PC-3 (cell line): ENCODE data around the gene TBC1D3I. TPM values are rescaled to one million over a fixed set of nuclear protein-coding genes. Genes with fewer than 3 reads are reported as not detected.
"Not testable (repeated sequence)": the region's sequence is repeated elsewhere in the genome, so short reads cannot be mapped to it uniquely, and the experiment has no call there.

Source experiments
- ATAC-seq: fragments of 200-7000 bp; cut with Tn5 transposase; 2 replicates; pipeline ENCODE4 v1.9.1; 2020; ENCODE audit warnings: mild to moderate bottlenecking, moderate library complexity
- Bru-seq: library from RNA; stranded (reverse); fragments of 400-500 nt; gene quantifications from one replicate; lab custom pipeline; 2021; lab: Mats Ljungman, UMichigan
- BruChase-seq, 2 experiments: library from RNA; stranded (reverse); fragments of 400-500 nt; gene quantifications; one replicate each; lab custom pipeline; 2021; lab: Mats Ljungman, UMichigan
- BruUV-seq: library from RNA; stranded (reverse); fragments of 400-500 nt; replicated peaks from 2 replicates; lab custom pipeline; 2021; lab: Mats Ljungman, UMichigan
- CTCF ChIA-PET: fragments of 300-600 bp; sonication (Branson Sonifier 250); formaldehyde crosslinking; loops from one replicate; lab custom pipeline; 2022; ENCODE audit warnings: antibody characterized with exemption; lab: Charles Lee
- POLR2A ChIA-PET: fragments of 300-600 bp; sonication (Branson Sonifier 250); formaldehyde crosslinking; loops from one replicate; lab custom pipeline; 2022; ENCODE audit warnings: antibody characterized with exemption; ENCODE audit not compliant: unreplicated experiment; lab: Charles Lee
- DNase-seq: peaks from one replicate; pipeline ENCODE4 v3.0.0-alpha.2; 2015
- H2AFZ ChIP-seq: fragments of 300-600 bp; sonication (generic); 2 replicates; pipeline ENCODE4 v1.6.0; 2016; ENCODE audit warnings: antibody characterized with exemption, low read length
- H3F3A ChIP-seq: fragments of 300-600 bp; sonication (generic); one replicate; pipeline ENCODE4 v1.6.0; 2017; ENCODE audit warnings: antibody characterized with exemption, low read length, control low read depth, mild to moderate bottlenecking; ENCODE audit not compliant: unreplicated experiment
- H3K27ac ChIP-seq: fragments of 300-600 bp; sonication (generic); 2 replicates; pipeline ENCODE4 v1.5.1; 2016; ENCODE audit warnings: mild to moderate bottlenecking, low read length
- H3K27me3 ChIP-seq: fragments of 300-600 bp; sonication (generic); 2 replicates; pipeline ENCODE4 v1.6.1; 2016; ENCODE audit warnings: low read length, mixed read lengths
- H3K36me3 ChIP-seq: fragments of 300-600 bp; sonication (generic); 2 replicates; pipeline ENCODE4 v1.6.1; 2016; ENCODE audit warnings: low read depth, mixed run types, low read length, mixed read lengths
- H3K4me1 ChIP-seq: fragments of 300-600 bp; sonication (generic); 2 replicates; pipeline ENCODE4 v1.5.1; 2016; ENCODE audit warnings: low read length; ENCODE audit not compliant: insufficient read depth
- H3K4me2 ChIP-seq: fragments of 300-600 bp; sonication (generic); 2 replicates; pipeline ENCODE4 v1.6.0; 2016; ENCODE audit warnings: low read length
- H3K4me3 ChIP-seq: fragments of 300-600 bp; sonication (generic); 2 replicates; pipeline ENCODE4 v1.5.1; 2016; ENCODE audit warnings: mild to moderate bottlenecking, low read length, mixed read lengths
- H3K79me2 ChIP-seq: fragments of 300-600 bp; sonication (generic); 2 replicates; pipeline ENCODE4 v1.6.1; 2017; ENCODE audit warnings: low read length, mixed read lengths
- H3K9ac ChIP-seq: fragments of 300-600 bp; sonication (generic); 2 replicates; pipeline ENCODE4 v1.6.0; 2016; ENCODE audit warnings: mild to moderate bottlenecking, low read length
- H3K9me2 ChIP-seq: fragments of 300-600 bp; sonication (generic); replicated peaks from 2 replicates; pipeline ENCODE4 v1.6.1; 2016; ENCODE audit warnings: mixed run types, low read length, mixed read lengths
- H3K9me3 ChIP-seq: fragments of 300-600 bp; sonication (generic); 2 replicates; pipeline ENCODE4 v1.6.1; 2016; ENCODE audit warnings: low read length, mixed read lengths
- H4K20me1 ChIP-seq: fragments of 300-600 bp; sonication (generic); 2 replicates; pipeline ENCODE4 v1.6.1; 2016; ENCODE audit warnings: low read length, mixed read lengths
- intact Hi-C: fragments of 100-400 bp; cut with micrococcal nuclease; formaldehyde crosslinking; loops from 2 replicates; pipeline ENCODE4 v1.9.0; 2023
- long read RNA-seq: library from polyadenylated mRNA; unstranded; transcript quantifications from one replicate; pipeline ENCODE4 v2.0.0, GENCODE V29; 2021; ENCODE audit not compliant: unreplicated experiment
- total RNA-seq: library from RNA; depleted of rRNA; stranded (reverse); fragments of >200 nt; gene quantifications from 2 replicates; pipeline ENCODE4 v1.2.3, GENCODE V29; 2014; rRNA removed

TBC1D3I gene
- total RNA-seq (0.07 TPM in 1 of 2 replicates, not detected in the other), Bru-seq, nascent RNA (not detected), BruChase-seq, experiment 1, labeled RNA remaining after a 6-hour chase (percentile 21 among the genes with signal in this experiment), BruChase-seq, experiment 2, labeled RNA remaining after a 2-hour chase (percentile 7 among the genes with signal in this experiment)
- long read RNA-seq: 0 reads

DNA sequence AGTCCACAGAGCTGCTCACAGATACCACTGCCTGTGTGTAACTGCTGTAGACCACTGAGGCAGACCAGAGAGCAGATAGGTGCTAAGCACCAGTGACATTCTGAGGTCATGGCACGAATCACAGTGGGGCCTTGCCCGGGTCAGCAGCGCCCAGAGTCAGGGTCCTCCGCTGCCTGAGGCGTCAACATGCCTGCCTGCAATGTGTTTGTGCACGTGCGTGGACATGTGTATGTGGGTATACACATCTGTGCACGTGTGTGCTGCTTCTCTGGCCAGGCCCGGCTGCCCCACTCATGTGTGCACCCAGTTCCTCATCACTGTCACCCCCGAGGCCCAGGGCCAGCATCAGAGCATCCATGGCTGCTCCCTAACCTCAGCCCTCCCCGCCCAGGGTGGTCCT is at the start of gene TBC1D3I:
Gene TBC1D3I (minus strand): TSS at position 101 of the 400 bp plus-strand sequence. CDS start 1,585 bp downstream, outside the sequence.
- POLR2A ChIA-PET, H3K27me3 ChIP-seq, ATAC-seq, CTCF ChIA-PET, H3K4me1 ChIP-seq, BruUV-seq, H3K9ac ChIP-seq, DNase-seq, H3K4me3 ChIP-seq, H3K36me3 ChIP-seq, H3K27ac ChIP-seq, H3K79me2 ChIP-seq, H3K4me2 ChIP-seq, H3K9me2 ChIP-seq, H2AFZ ChIP-seq, H3K9me3 ChIP-seq, intact Hi-C loops, H4K20me1 ChIP-seq, H3F3A ChIP-seq: not testable (repeated sequence)

DNA sequence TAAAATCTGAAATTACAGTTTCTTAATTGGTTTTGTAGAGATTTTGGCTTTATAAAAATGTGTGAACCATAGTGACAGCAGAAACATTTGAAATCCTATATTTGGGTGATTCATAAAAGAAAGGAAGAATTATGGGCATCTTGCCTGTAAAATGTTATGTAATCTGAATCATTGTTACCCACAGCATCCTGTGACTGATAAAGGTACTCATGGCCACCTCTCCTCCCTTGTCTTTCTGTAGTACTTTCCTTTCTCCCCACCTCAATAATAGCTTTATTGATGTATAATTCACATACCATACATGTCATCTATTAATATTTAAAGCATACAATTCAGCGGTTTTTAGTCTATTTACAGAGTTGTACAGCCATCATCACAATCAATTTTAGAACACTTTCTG is 30.8 kb upstream of the TBC1D3I start:
- intact Hi-C loops, BruUV-seq, H3K9me3 ChIP-seq: not testable (repeated sequence)

DNA sequence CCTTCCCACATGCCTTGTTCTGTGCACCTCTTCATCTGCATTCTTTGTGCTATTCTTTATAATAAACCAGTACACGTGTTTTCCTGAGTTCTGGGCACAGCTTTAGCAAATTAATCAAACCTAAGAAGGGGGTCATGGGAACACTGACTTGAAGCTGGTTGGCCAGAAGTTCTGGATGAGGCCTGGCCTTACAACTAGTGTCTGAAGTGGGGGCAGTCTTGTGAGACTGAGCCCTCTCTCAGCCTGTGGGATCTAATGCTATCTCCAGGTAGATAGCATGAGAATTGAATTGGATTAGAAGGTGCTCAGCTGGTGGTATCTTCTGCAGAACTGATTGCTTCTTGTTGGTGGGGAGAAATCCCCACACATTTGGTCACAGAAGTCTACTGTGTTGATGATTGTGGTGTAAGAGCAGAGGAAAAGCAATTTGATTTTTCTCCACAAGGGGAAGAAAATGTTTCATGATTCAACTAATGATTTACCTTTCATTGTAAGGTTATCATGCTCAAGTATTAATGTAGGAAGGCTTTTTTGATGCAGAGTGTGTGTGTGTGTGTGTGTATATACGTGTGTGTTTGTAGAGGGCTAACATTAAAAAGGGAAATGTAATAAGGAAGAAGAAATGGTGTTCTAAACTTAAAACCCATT is 25.7 kb upstream of the TBC1D3I start:
- ATAC-seq: not testable (repeated sequence)

More for the DNA sequence above, 30.8 kb upstream of the TBC1D3I start:
- H2AFZ ChIP-seq, H3F3A ChIP-seq, H3K27ac ChIP-seq, POLR2A ChIA-PET, H3K27me3 ChIP-seq, H3K79me2 ChIP-seq, H4K20me1 ChIP-seq, DNase-seq, H3K36me3 ChIP-seq, H3K9ac ChIP-seq, H3K4me2 ChIP-seq, H3K4me3 ChIP-seq, H3K9me2 ChIP-seq, H3K4me1 ChIP-seq, CTCF ChIA-PET: not testable (repeated sequence)
- ATAC-seq: peak; percentile 83

DNA sequence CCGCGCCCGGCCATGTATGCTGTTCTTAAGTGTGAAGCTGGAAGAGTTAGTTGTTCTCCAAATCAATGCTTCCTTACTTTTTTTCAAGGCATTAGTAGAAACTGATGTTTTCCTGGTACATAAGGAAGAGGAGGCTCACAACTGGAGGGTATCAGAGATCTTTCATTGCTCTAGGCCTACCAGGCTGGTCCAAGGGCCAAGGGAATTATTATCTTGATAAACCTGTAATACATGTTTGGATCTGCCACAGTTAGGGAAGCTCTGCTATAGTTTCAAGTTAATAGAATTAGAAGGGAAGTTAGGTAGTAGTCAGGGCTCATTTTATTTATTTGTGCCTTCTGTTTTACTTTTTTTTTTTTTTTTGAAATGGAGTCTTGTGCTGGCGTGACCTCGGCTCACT is 19.8 kb upstream of the TBC1D3I start:
- H3K4me3 ChIP-seq, H3K79me2 ChIP-seq, H4K20me1 ChIP-seq, H2AFZ ChIP-seq, ATAC-seq, H3K4me1 ChIP-seq, H3K27ac ChIP-seq, H3K27me3 ChIP-seq, H3K9me2 ChIP-seq, H3F3A ChIP-seq, BruUV-seq, intact Hi-C loops, CTCF ChIA-PET, H3K36me3 ChIP-seq, H3K9me3 ChIP-seq, H3K9ac ChIP-seq, DNase-seq, H3K4me2 ChIP-seq, POLR2A ChIA-PET: not testable (repeated sequence)

More for the DNA sequence above, 25.7 kb upstream of the TBC1D3I start:
- H4K20me1 ChIP-seq, H3K9me3 ChIP-seq, H3K79me2 ChIP-seq, H3K9me2 ChIP-seq, H3K27me3 ChIP-seq, DNase-seq, H3F3A ChIP-seq, H3K4me3 ChIP-seq, intact Hi-C loops, H3K4me2 ChIP-seq, BruUV-seq, CTCF ChIA-PET, H3K9ac ChIP-seq, H2AFZ ChIP-seq, POLR2A ChIA-PET, H3K36me3 ChIP-seq, H3K27ac ChIP-seq, H3K4me1 ChIP-seq: not testable (repeated sequence)

DNA sequence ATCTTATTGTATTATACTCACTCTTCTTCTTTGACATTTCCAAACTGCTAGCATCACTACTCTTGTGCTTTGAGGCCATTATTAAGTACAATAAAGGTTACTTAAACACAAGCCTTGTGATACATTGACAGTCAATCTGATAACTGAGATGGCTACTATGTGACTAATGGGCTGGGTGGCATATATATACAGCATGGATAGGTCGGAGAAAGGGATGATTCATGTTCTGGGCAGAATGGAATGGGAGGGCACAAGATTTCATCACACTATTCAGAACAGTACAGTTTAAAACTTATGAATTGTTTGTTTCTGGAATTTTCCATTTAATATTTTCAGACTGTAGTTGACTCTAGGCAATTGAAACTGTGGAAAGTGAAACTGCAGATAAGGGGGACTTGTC is 18.9 kb upstream of the TBC1D3I start:
- H3K4me1 ChIP-seq, H3K36me3 ChIP-seq, H3K4me2 ChIP-seq, H2AFZ ChIP-seq, H3K4me3 ChIP-seq, DNase-seq, H3K27ac ChIP-seq, H3K9me3 ChIP-seq, CTCF ChIA-PET, H3K9ac ChIP-seq, H4K20me1 ChIP-seq, H3F3A ChIP-seq, H3K27me3 ChIP-seq, POLR2A ChIA-PET, BruUV-seq, intact Hi-C loops, H3K79me2 ChIP-seq, H3K9me2 ChIP-seq: not testable (repeated sequence)
- ATAC-seq: peak; percentile 94

DNA sequence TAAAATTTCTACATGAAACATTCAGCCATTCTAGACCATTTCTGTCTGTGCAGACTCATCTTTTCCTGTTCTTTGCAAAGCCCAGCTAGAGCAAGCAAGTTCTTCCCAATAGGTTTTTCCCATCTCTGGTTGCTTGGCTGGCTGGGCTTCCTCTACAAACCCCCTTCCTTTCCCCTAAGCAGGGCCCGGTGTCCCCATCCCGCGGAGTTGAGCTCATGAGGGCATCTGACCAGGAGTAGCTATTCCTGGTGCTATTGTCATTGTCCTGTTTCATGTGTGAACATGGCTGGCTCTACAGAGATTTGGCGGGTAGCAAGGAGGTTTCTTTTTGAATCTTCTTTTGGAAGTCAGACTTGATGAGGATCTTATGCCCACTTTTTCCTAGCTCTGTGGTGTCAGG is 22.3 kb downstream of the TBC1D3I start:
- intact Hi-C loops, ATAC-seq, POLR2A ChIA-PET, H3K27me3 ChIP-seq, H3K9me3 ChIP-seq, H3F3A ChIP-seq, H3K4me1 ChIP-seq, H3K27ac ChIP-seq, H3K4me2 ChIP-seq, H3K9ac ChIP-seq, CTCF ChIA-PET, BruUV-seq, H4K20me1 ChIP-seq, DNase-seq, H2AFZ ChIP-seq, H3K9me2 ChIP-seq, H3K36me3 ChIP-seq, H3K79me2 ChIP-seq, H3K4me3 ChIP-seq: not testable (repeated sequence)
